ENCODE results near the gene NRP2. TPM values are rescaled to one million over a fixed set of nuclear protein-coding genes. Genes with fewer than 3 reads are reported as not detected.

Gene NRP2
- total RNA-seq, 2 experiments from 2014 or later, result 7.1 to 8.1 TPM

GRCh38 chr2:205754285-205754923 lies 72.1 kb downstream of the NRP2 start:
- H3K27ac Mint-ChIP-seq, result no peak overlapping the region
- no peak overlapping the region for H3K4me3 Mint-ChIP-seq
- H3K9me3 Mint-ChIP-seq, result no peaks in the 10 kb centered on the region
- no peaks in the 10 kb centered on the region for H3K4me1 Mint-ChIP-seq
- ChIA-PET POLR2A (no interaction called here), CTCF (no interaction called here)
- DNase-seq, result no peak
- H3K27me3 Mint-ChIP-seq, result peaks cover 11% of the 10 kb centered on the region
- H3K36me3 Mint-ChIP-seq (ENCODE audit: low read depth), result no peaks in the 10 kb centered on the region

- no peak overlapping the region for H3K4me3 Mint-ChIP-seq
- DNase-seq, result no peak
- POLR2A ChIA-PET, result no interaction called here
Observed at GRCh38 chr2:205754924-205755321, 72.6 kb downstream of the NRP2 start.

GRCh38 chr2:205755923-205756322 lies 73.6 kb downstream of the NRP2 start:
- no peak overlapping the region for H3K4me3 Mint-ChIP-seq
- peaks cover 6% of the 10 kb centered on the region for H3K27me3 Mint-ChIP-seq
- H3K27ac Mint-ChIP-seq, result no peak overlapping the region
- H3K9me3 Mint-ChIP-seq, result no peaks in the 10 kb centered on the region
- no peak for DNase-seq
- POLR2A ChIA-PET, result no interaction called here
- CTCF ChIA-PET, result interaction anchor here (0.6 kb wide), 1 partner anchor 20 kb away, joined by 3 read pairs; no protein-coding TSS in a partner anchor
- no peaks in the 10 kb centered on the region for H3K4me1 Mint-ChIP-seq
- no peaks in the 10 kb centered on the region for H3K36me3 Mint-ChIP-seq (ENCODE audit: low read depth)

More at GRCh38 chr2:205754924-205755321, 72.6 kb downstream of the NRP2 start:
- CTCF ChIA-PET, result no interaction called here
- Mint-ChIP-seq H3K4me1 (no peaks in the 10 kb centered on the region), H3K27me3 (peaks cover 11% of the 10 kb centered on the region), H3K27ac (no peak overlapping the region), H3K36me3 (ENCODE audit: low read depth) (no peaks in the 10 kb centered on the region), H3K9me3 (no peaks in the 10 kb centered on the region)

DNA sequence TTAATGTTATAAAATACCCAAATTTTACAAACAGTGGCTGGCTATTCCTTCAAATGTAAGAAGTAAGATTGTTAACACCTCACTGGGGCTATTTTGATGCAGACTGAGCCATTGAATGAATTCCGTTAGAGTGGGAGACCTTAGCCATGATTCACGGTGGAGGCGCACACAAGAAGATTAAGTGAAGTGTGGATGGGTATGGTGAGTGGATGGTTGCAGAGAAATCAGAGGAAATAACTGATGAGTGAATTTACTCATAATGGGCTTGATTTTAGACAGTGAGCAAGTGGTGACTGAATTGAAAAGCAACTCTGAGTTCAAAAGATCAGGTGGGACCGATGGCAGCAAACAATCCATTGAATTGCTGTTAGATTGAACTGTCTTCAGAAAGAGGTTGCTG lies 75.0 kb downstream of the NRP2 start:
- Mint-ChIP-seq H3K36me3 (ENCODE audit: low read depth) (no peaks in the 10 kb centered on the region), H3K4me3 (no peak overlapping the region), H3K27ac (no peak overlapping the region), H3K9me3 (no peaks in the 10 kb centered on the region), H3K4me1 (no peaks in the 10 kb centered on the region), H3K27me3 (peaks cover 13% of the 10 kb centered on the region)
- DNase-seq, result no peak
- CTCF ChIA-PET, result no interaction called here
- POLR2A ChIA-PET, result no interaction called here

- no peak for DNase-seq
- no peaks in the 10 kb centered on the region for H3K9me3 Mint-ChIP-seq
- ChIA-PET POLR2A (no interaction called here), CTCF (no interaction called here)
- no peaks in the 10 kb centered on the region for H3K4me1 Mint-ChIP-seq
- no peaks in the 10 kb centered on the region for H3K36me3 Mint-ChIP-seq (ENCODE audit: low read depth)
- H3K27me3 Mint-ChIP-seq, result peaks cover 13% of the 10 kb centered on the region
- no peak overlapping the region for H3K27ac Mint-ChIP-seq
- H3K4me3 Mint-ChIP-seq, result no peak overlapping the region
Observed at GRCh38 chr2:205758051-205758450, 75.8 kb downstream of the NRP2 start.

DNA sequence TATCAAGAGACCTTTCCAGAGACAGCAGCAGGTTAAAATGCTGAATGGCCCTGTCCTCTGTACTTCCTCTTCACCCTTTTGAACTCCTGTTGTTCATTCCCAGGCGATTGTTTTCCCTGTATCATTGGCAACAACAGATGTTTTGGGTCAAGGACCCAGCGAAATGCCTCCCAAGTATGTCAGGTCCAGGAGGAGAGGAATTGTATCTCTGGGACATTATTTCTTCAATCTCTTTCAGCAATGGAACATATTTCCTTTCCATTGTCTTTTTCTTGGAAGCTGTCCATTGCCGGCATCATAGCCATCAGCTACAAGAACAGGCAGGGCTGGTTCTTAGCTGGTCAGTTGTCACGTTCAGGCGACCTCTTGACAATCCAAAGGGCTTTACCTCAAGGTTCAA lies 76.2 kb downstream of the NRP2 start:
- ChIA-PET CTCF (no interaction called here), POLR2A (no interaction called here)
- Mint-ChIP-seq H3K9me3 (no peaks in the 10 kb centered on the region), H3K27me3 (peaks cover 15% of the 10 kb centered on the region), H3K4me3 (no peak overlapping the region), H3K27ac (no peak overlapping the region), H3K4me1 (no peaks in the 10 kb centered on the region), H3K36me3 (ENCODE audit: low read depth) (no peaks in the 10 kb centered on the region)
- DNase-seq, result no peak

DNA sequence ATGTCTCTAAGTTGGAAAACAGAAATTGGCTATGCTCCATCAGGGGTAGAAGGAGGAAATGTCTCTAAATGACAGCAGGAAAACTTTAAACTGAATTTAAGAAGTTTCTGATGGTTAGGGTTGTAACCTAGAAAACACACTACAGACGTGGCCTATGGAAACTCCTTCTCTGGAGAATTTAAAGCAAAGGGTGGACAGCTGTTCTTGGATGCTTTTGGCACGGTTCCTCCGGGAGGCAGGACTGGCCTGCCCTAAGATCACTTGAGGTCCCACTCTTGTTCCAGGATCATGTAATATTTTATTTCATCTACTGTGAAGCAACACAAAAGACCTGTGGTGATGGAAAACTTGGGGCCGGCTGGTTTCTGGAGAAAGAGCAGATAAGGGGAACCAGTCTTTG lies 77.0 kb downstream of the NRP2 start:
- DNase-seq, result no peak
- no peak overlapping the region for H3K27ac Mint-ChIP-seq
- no peaks in the 10 kb centered on the region for H3K36me3 Mint-ChIP-seq (ENCODE audit: low read depth)
- POLR2A ChIA-PET, result no interaction called here
- no peaks in the 10 kb centered on the region for H3K4me1 Mint-ChIP-seq
- no peaks in the 10 kb centered on the region for H3K9me3 Mint-ChIP-seq
- H3K4me3 Mint-ChIP-seq, result no peak overlapping the region
- H3K27me3 Mint-ChIP-seq, result peaks cover 19% of the 10 kb centered on the region
- CTCF ChIA-PET, result interaction anchor here (1.4 kb wide), 1 partner anchor 881 kb away, joined by 3 read pairs; no protein-coding TSS in a partner anchor

DNA sequence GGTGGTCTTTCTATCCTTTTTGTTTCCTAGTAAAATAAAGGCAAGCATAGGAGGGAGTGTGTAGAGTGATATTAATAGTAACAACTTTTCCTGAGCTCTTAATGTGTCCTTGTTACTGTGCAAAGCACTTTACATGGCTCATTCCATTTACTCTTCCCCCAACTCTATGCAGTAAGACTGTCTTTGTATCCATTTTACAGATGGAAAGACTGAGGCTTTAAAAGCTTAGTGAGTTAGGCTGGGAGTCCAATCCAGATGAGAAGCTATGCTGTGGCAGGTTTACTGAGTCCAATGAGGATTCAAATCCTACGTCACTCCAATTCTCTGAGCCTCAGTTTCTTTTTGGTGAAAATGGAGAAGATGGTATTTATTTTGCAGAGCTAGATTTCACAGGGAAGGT lies 77.4 kb downstream of the NRP2 start:
- H3K36me3 Mint-ChIP-seq (ENCODE audit: low read depth), result no peaks in the 10 kb centered on the region
- CTCF ChIA-PET, result interaction anchor here (1.4 kb wide), 1 partner anchor 881 kb away, joined by 3 read pairs; no protein-coding TSS in a partner anchor
- H3K27me3 Mint-ChIP-seq, result peaks cover 16% of the 10 kb centered on the region
- no peak overlapping the region for H3K27ac Mint-ChIP-seq
- H3K4me1 Mint-ChIP-seq, result no peaks in the 10 kb centered on the region
- H3K9me3 Mint-ChIP-seq, result no peaks in the 10 kb centered on the region
- H3K4me3 Mint-ChIP-seq, result no peak overlapping the region
- no peak for DNase-seq
- POLR2A ChIA-PET, result no interaction called here

DNA sequence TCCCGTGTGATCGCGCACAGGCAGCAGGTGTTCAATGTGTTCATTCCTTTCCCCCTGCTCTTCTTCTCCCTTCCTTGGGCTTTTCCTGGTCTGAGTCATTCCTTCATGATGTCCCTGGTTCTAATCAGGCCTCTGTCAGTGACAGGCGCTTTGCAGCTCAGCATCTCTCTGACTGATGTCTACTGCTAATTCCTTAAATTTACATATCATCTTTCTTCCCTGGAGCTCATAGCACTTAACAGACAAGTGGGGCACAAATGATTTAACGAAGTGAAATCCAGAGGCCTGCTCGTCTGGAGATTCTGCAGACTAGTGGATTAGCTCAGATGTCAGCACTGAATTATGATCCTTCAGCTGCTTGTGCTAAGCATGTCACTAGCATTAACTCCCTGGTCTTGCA lies 77.9 kb downstream of the NRP2 start:
- ChIA-PET POLR2A (no interaction called here), CTCF (interaction anchor here (1.4 kb wide), 1 partner anchor 881 kb away, joined by 3 read pairs; no protein-coding TSS in a partner anchor)
- Mint-ChIP-seq H3K27me3 (peaks cover 16% of the 10 kb centered on the region), H3K4me3 (no peak overlapping the region), H3K9me3 (no peaks in the 10 kb centered on the region), H3K27ac (no peak overlapping the region), H3K4me1 (no peaks in the 10 kb centered on the region), H3K36me3 (ENCODE audit: low read depth) (no peaks in the 10 kb centered on the region)
- DNase-seq, result no peak

- Mint-ChIP-seq H3K9me3 (no peaks in the 10 kb centered on the region), H3K4me3 (no peak overlapping the region), H3K27ac (no peak overlapping the region), H3K36me3 (ENCODE audit: low read depth) (no peaks in the 10 kb centered on the region), H3K27me3 (peaks cover 20% of the 10 kb centered on the region), H3K4me1 (no peaks in the 10 kb centered on the region)
- ChIA-PET POLR2A (no interaction called here), CTCF (no interaction called here)
- no peak for DNase-seq
Observed at GRCh38 chr2:205761421-205761820, 79.1 kb downstream of the NRP2 start.

- Mint-ChIP-seq H3K4me3 (no peak overlapping the region), H3K27ac (no peak overlapping the region), H3K36me3 (ENCODE audit: low read depth) (no peaks in the 10 kb centered on the region), H3K9me3 (no peaks in the 10 kb centered on the region), H3K27me3 (peaks cover 20% of the 10 kb centered on the region), H3K4me1 (no peaks in the 10 kb centered on the region)
- CTCF ChIA-PET, result no interaction called here
- POLR2A ChIA-PET, result no interaction called here
- DNase-seq, result no peak
Observed at GRCh38 chr2:205762881-205763280, 80.6 kb downstream of the NRP2 start.

- H3K36me3 Mint-ChIP-seq (ENCODE audit: low read depth), result no peaks in the 10 kb centered on the region
- no peak overlapping the region for H3K4me3 Mint-ChIP-seq
- DNase-seq, result peak; percentile 12
- ChIA-PET POLR2A (no interaction called here), CTCF (no interaction called here)
- no peak overlapping the region for H3K27ac Mint-ChIP-seq
- no peaks in the 10 kb centered on the region for H3K4me1 Mint-ChIP-seq
- peaks cover 20% of the 10 kb centered on the region for H3K27me3 Mint-ChIP-seq
- H3K9me3 Mint-ChIP-seq, result no peaks in the 10 kb centered on the region
Observed at GRCh38 chr2:205763708-205764211, 81.5 kb downstream of the NRP2 start.

GRCh38 chr2:205764270-205764746 lies 82.0 kb downstream of the NRP2 start:
- Mint-ChIP-seq H3K27me3 (peaks cover 20% of the 10 kb centered on the region), H3K4me3 (no peak overlapping the region), H3K4me1 (peaks cover under 1% of the 10 kb centered on the region), H3K9me3 (no peaks in the 10 kb centered on the region), H3K36me3 (ENCODE audit: low read depth) (no peaks in the 10 kb centered on the region), H3K27ac (no peak overlapping the region)
- CTCF ChIA-PET, result no interaction called here
- DNase-seq, result no peak
- POLR2A ChIA-PET, result no interaction called here

- H3K36me3 Mint-ChIP-seq (ENCODE audit: low read depth), result no peaks in the 10 kb centered on the region
- H3K9me3 Mint-ChIP-seq, result no peaks in the 10 kb centered on the region
- no peak for DNase-seq
- peaks cover 23% of the 10 kb centered on the region for H3K27me3 Mint-ChIP-seq
- ChIA-PET POLR2A (no interaction called here), CTCF (no interaction called here)
- H3K4me3 Mint-ChIP-seq, result no peak overlapping the region
- H3K27ac Mint-ChIP-seq, result no peak overlapping the region
- H3K4me1 Mint-ChIP-seq, result peaks cover 3% of the 10 kb centered on the region
Observed at GRCh38 chr2:205765151-205765550, 82.8 kb downstream of the NRP2 start.

Data from activated CD4-positive, alpha-beta T cell treated with anti-CD3 and anti-CD28 coated beads, Interleukin-2, amount 10 ng/mL, durations not matched to agents 7 days and 5 days (primary cell).